ENCODE data around the gene FN3KRP. TPM values are rescaled to one million over a fixed set of nuclear protein-coding genes. Genes with fewer than 3 reads are reported as not detected.

The FN3KRP gene
- total and polyA plus RNA-seq, 2 of the 13 experiments (the other 11 are each of a cell fraction or from before 2014, with no cell fraction given), result 22.4 to 28.2 TPM

GRCh38 chr17:82698065-82698973, 18.2 kb upstream of the FN3KRP start, which contains the start of gene RAB40B (continued):
- TF ChIP-seq MNT (IDR thresholded peaks at IDR 0.05) (no peak), ZNF160 (CRISPR knock-in tag; IDR thresholded peaks at IDR 0.05) (0 out of 2 replicates have a peak, but pooled peaks have one; percentile 12), ATF7-NPFF (CRISPR knock-in tag; IDR thresholded peaks at IDR 0.05; ENCODE audit: low read depth) (0 out of 2 replicates have a peak, but pooled peaks have one; percentile 19), ZMYM2 (CRISPR knock-in tag; IDR thresholded peaks at IDR 0.05) (no peak), TEAD2 (CRISPR knock-in tag; IDR thresholded peaks at IDR 0.05) (no peak), GTF2F1 (IDR thresholded peaks at IDR 0.05; ENCODE audit: low read length) (no peak), TOPORS (CRISPR knock-in tag; IDR thresholded peaks at IDR 0.05) (peak; percentile 11; the same call in 1 of the 2 replicates), ZSCAN30 (CRISPR knock-in tag; IDR thresholded peaks at IDR 0.05) (no peak), GTF3A (CRISPR knock-in tag; conservative IDR thresholded peaks at IDR 0.05) (no peak), ZNF772 (CRISPR knock-in tag; IDR thresholded peaks at IDR 0.05) (no peak; the same call in 1 of the 2 replicates), CREB1 (IDR thresholded peaks at IDR 0.05) (peak; percentile 93), CREB1 (CRISPR knock-in tag; IDR thresholded peaks at IDR 0.05) (no peak; the same call in 1 of the 2 replicates), ZSCAN20 (CRISPR knock-in tag; IDR thresholded peaks at IDR 0.05; ENCODE audit: borderline replicate concordance) (peak; percentile 16; the same call in 1 of the 2 replicates), ZNF75D (CRISPR knock-in tag; IDR thresholded peaks at IDR 0.05; ENCODE audit: borderline replicate concordance) (no peak), ATF2 (CRISPR knock-in tag; IDR thresholded peaks at IDR 0.05) (no peak; the same call in 1 of the 2 replicates), MXD4 (CRISPR knock-in tag; IDR thresholded peaks at IDR 0.05) (no peak), ZSCAN9 (CRISPR knock-in tag; IDR thresholded peaks at IDR 0.05; ENCODE audit: borderline replicate concordance) (no peak), CHCHD3 (CRISPR knock-in tag; IDR thresholded peaks at IDR 0.05) (no peak), ZNF333 (CRISPR knock-in tag; IDR thresholded peaks at IDR 0.05; ENCODE audit: borderline replicate concordance) (no peak), PCBP1 (IDR thresholded peaks at IDR 0.05; ENCODE audit: borderline replicate concordance, low read depth, low read length) (no peak), ZNF652 (CRISPR knock-in tag; IDR thresholded peaks at IDR 0.05; ENCODE audit: borderline replicate concordance, low read depth) (no peak), U2AF1 (optimal IDR thresholded peaks at IDR 0.05; ENCODE audit: low read depth, low read length) (no peak), SP5 (CRISPR knock-in tag; IDR thresholded peaks at IDR 0.05; ENCODE audit: borderline replicate concordance, low read depth) (peak; percentile 39; the same call in 1 of the 2 replicates), HMG20A (CRISPR knock-in tag; IDR thresholded peaks at IDR 0.05; ENCODE audit: borderline replicate concordance) (no peak), KMT2B (CRISPR knock-in tag; IDR thresholded peaks at IDR 0.05) (no peak), KAT7 (CRISPR knock-in tag; IDR thresholded peaks at IDR 0.05; ENCODE audit: borderline replicate concordance) (no peak), PCBP2 (optimal IDR thresholded peaks at IDR 0.05; ENCODE audit: low read depth, low read length, poor library complexity, severe bottlenecking) (no peak)
- TF ChIP-seq, protein P1, sequence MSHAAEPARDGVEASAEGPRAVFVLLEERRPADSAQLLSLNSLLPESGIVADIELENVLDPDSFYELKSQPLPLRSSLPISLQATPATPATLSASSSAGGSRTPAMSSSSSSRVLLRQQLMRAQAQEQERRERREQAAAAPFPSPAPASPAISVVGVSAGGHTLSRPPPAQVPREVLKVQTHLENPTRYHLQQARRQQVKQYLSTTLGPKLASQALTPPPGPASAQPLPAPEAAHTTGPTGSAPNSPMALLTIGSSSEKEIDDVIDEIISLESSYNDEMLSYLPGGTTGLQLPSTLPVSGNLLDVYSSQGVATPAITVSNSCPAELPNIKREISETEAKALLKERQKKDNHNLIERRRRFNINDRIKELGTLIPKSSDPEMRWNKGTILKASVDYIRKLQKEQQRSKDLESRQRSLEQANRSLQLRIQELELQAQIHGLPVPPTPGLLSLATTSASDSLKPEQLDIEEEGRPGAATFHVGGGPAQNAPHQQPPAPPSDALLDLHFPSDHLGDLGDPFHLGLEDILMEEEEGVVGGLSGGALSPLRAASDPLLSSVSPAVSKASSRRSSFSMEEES (CRISPR knock-in tag; IDR thresholded peaks at IDR 0.05), result no peak
